Measurements from ENCODE around the gene SLC38A8. TPM values are rescaled to one million over a fixed set of nuclear protein-coding genes. Genes with fewer than 3 reads are reported as not detected.

The SLC38A8 gene
- total and polyA plus RNA-seq, 4 donors = 0.08 to 1.0 (median 0.32) TPM

GRCh38 chr16:84054271-84054670 lies 11.7 kb upstream of the SLC38A8 start:
- H3K9me3 ChIP-seq (ENCODE audit: control insufficient read depth in 4 of 4, low read length in 3 of 4) = no peaks in the 10 kb centered on the region
- DNase-seq (ENCODE audit: low spot score) = no peak
- TF ChIP-seq ZBTB33 (IDR thresholded peaks at IDR 0.05) = no peak

GRCh38 chr16:84053237-84053636 lies 10.6 kb upstream of the SLC38A8 start:
- Histone ChIP-seq H3K4me1 (ENCODE audit: control insufficient read depth in 4 of 4, insufficient read depth in 4 of 4, low read length in 3 of 4) (no peaks in the 10 kb centered on the region), H3K9me3 (ENCODE audit: control insufficient read depth in 4 of 4, low read length in 3 of 4) (no peaks in the 10 kb centered on the region), H3K9ac (ENCODE audit: low read depth in 1 of 2, low read length in 2 of 2) (no peak overlapping the region), H3K27me3 (ENCODE audit: control insufficient read depth in 4 of 4, insufficient read depth in 4 of 4, low read length in 3 of 4) (no peaks in the 10 kb centered on the region), H3K4me3 (ENCODE audit: low read depth in 1 of 3, low read length in 3 of 3) (no peak overlapping the region), H3K27ac (ENCODE audit: low read depth in 1 of 2, low read length in 2 of 2) (no peak overlapping the region), H3K36me3 (ENCODE audit: control insufficient read depth in 4 of 4, insufficient read depth in 3 of 4, low read depth in 1 of 4, low read length in 3 of 4) (peaks cover 15 to 70% (median 45%) of the 10 kb centered on the region in 4 donors)
- TF ChIP-seq GABPA (IDR thresholded peaks at IDR 0.05 in 1 of 2, conservative IDR thresholded peaks at IDR 0.05 in 1 of 2) = no peak
- no peak for TF ChIP-seq TAF1 (conservative IDR thresholded peaks at IDR 0.05)
- TF ChIP-seq RAD21 (IDR thresholded peaks at IDR 0.05) = no peak
- no peak for TF ChIP-seq EGR1 (IDR thresholded peaks at IDR 0.05; ENCODE audit: low read depth in 2 of 2)
- TF ChIP-seq JUND (IDR thresholded peaks at IDR 0.05) = no peak
- no peak for TF ChIP-seq RXRA (IDR thresholded peaks at IDR 0.05)
- TF ChIP-seq HNF4A (conservative IDR thresholded peaks at IDR 0.05) = no peak
- TF ChIP-seq SP1 (IDR thresholded peaks at IDR 0.05) = no peak
- TF ChIP-seq FOXA2 (IDR thresholded peaks at IDR 0.05) = no peak
- no peak for TF ChIP-seq CTCF (IDR thresholded peaks at IDR 0.05; ENCODE audit: low read depth, low read length, missing input control)
- TF ChIP-seq ATF3 (IDR thresholded peaks at IDR 0.05) = no peak
- TF ChIP-seq MAX (IDR thresholded peaks at IDR 0.05) = no peak
- no peak for DNase-seq (ENCODE audit: low spot score)
- WGBS = 93% methylated on average over 13 of the region's 13 CpGs

More at GRCh38 chr16:84054271-84054670, 11.7 kb upstream of the SLC38A8 start:
- H3K27me3 ChIP-seq (ENCODE audit: control insufficient read depth in 4 of 4, insufficient read depth in 4 of 4, low read length in 3 of 4) = no peaks in the 10 kb centered on the region
- H3K9ac ChIP-seq (ENCODE audit: low read depth in 1 of 2, low read length in 2 of 2) = no peak overlapping the region
- peaks cover 17 to 79% (median 51%) of the 10 kb centered on the region in 4 donors for H3K36me3 ChIP-seq (ENCODE audit: control insufficient read depth in 4 of 4, insufficient read depth in 3 of 4, low read depth in 1 of 4, low read length in 3 of 4)
- WGBS = 98% methylated on average over 16 of the region's 16 CpGs
- no peak overlapping the region for H3K27ac ChIP-seq (ENCODE audit: low read depth in 1 of 2, low read length in 2 of 2)
- H3K4me3 ChIP-seq (ENCODE audit: low read depth in 1 of 3, low read length in 3 of 3) = no peak overlapping the region
- no peaks in the 10 kb centered on the region for H3K4me1 ChIP-seq (ENCODE audit: control insufficient read depth in 4 of 4, insufficient read depth in 4 of 4, low read length in 3 of 4)

GRCh38 chr16:84052071-84052622 lies 9.6 kb upstream of the SLC38A8 start:
- H3K36me3 ChIP-seq (ENCODE audit: control insufficient read depth in 4 of 4, insufficient read depth in 3 of 4, low read depth in 1 of 4, low read length in 3 of 4) = peaks cover 13 to 61% (median 36%) of the 10 kb centered on the region in 4 donors
- H3K4me1 ChIP-seq (ENCODE audit: control insufficient read depth in 4 of 4, insufficient read depth in 4 of 4, low read length in 3 of 4) = no peaks in the 10 kb centered on the region
- WGBS = 92% methylated on average over 27 of the region's 27 CpGs
- TF ChIP-seq HNF4G (IDR thresholded peaks at IDR 0.05) (no peak), FOXA2 (IDR thresholded peaks at IDR 0.05) (no peak), JUND (IDR thresholded peaks at IDR 0.05) (no peak), GABPA (IDR thresholded peaks at IDR 0.05 in 1 of 2, conservative IDR thresholded peaks at IDR 0.05 in 1 of 2) (no peak), REST (IDR thresholded peaks at IDR 0.05) (no peak), EGR1 (IDR thresholded peaks at IDR 0.05; ENCODE audit: low read depth in 2 of 2) (no peak), FOXA1 (IDR thresholded peaks at IDR 0.05) (no peak), MAX (IDR thresholded peaks at IDR 0.05) (no peak), SP1 (IDR thresholded peaks at IDR 0.05) (no peak), TAF1 (conservative IDR thresholded peaks at IDR 0.05) (no peak), ATF3 (IDR thresholded peaks at IDR 0.05) (no peak)
- no peak overlapping the region for H3K27ac ChIP-seq (ENCODE audit: low read depth in 1 of 2, low read length in 2 of 2)
- no peak for DNase-seq (ENCODE audit: low spot score)
- H3K27me3 ChIP-seq (ENCODE audit: control insufficient read depth in 4 of 4, insufficient read depth in 4 of 4, low read length in 3 of 4) = no peaks in the 10 kb centered on the region
- H3K9me3 ChIP-seq (ENCODE audit: control insufficient read depth in 4 of 4, low read length in 3 of 4) = no peaks in the 10 kb centered on the region
- no peak overlapping the region for H3K4me3 ChIP-seq (ENCODE audit: low read depth in 1 of 3, low read length in 3 of 3)
- H3K9ac ChIP-seq (ENCODE audit: low read depth in 1 of 2, low read length in 2 of 2) = no peak overlapping the region

Measured in liver (tissue), 9 donors.